Caco-2 (cell line): ENCODE data around the gene EFNA2. TPM values are rescaled to one million over a fixed set of nuclear protein-coding genes. Genes with fewer than 3 reads are reported as not detected.

Experiments
- BruUV-seq: library from RNA; stranded (reverse); fragments of 400-500 nt; replicated peaks from 2 replicates; lab custom pipeline; 2021; lab: Mats Ljungman, UMichigan
- CTCF ChIA-PET: fragments of 300-600 bp; sonication (Branson Sonifier 250); formaldehyde crosslinking; loops from one replicate; lab custom pipeline; 2022; ENCODE audit warnings: antibody characterized with exemption; lab: Charles Lee
- POLR2A ChIA-PET: fragments of 300-600 bp; sonication (Branson Sonifier 250); formaldehyde crosslinking; loops from one replicate; lab custom pipeline; 2022; ENCODE audit warnings: antibody characterized with exemption; lab: Charles Lee
- DNase-seq, 2 experiments: peaks; one replicate each; pipeline versions ENCODE4 v3.0.0 to v3.0.0-alpha.2; 2020 to 2022
- H3K27me3 ChIP-seq: replicated peaks from 2 replicates; pipeline ENCODE4 v1.6.0; 2011; ENCODE audit warnings: low read length; ENCODE audit not compliant: control insufficient read depth, insufficient read depth
- H3K36me3 ChIP-seq: 2 replicates; pipeline ENCODE4 v1.5.1; 2011; ENCODE audit warnings: low read length; ENCODE audit not compliant: control insufficient read depth, insufficient read depth
- H3K4me1 ChIP-seq: fragments of 250-450 bp; sonication (Bioruptor Pico); 2 replicates; pipeline ENCODE4 v1.5.1; 2020; ENCODE audit warnings: mild to moderate bottlenecking
- H3K4me3 ChIP-seq: 2 replicates; pipeline ENCODE4 v1.5.1; 2011; ENCODE audit warnings: low read depth, mild to moderate bottlenecking, control low read depth, low read length
- H3K9me3 ChIP-seq: fragments of 250-450 bp; sonication (Bioruptor Pico); 2 replicates; pipeline ENCODE4 v1.5.1; 2020; ENCODE audit warnings: mild to moderate bottlenecking, moderate library complexity
- H3K27ac Mint-ChIP-seq: one replicate; pipeline ENCODE4 v1.8.0; 2022; ENCODE audit warnings: mixed read lengths; ENCODE audit not compliant: unreplicated experiment
- H3K27me3 Mint-ChIP-seq: one replicate; pipeline ENCODE4 v1.8.0; 2022; ENCODE audit warnings: mixed read lengths; ENCODE audit not compliant: insufficient read depth, unreplicated experiment
- H3K36me3 Mint-ChIP-seq: one replicate; pipeline ENCODE4 v1.8.0; 2022; ENCODE audit warnings: mild to moderate bottlenecking, mixed read lengths; ENCODE audit not compliant: insufficient read depth, unreplicated experiment
- H3K4me1 Mint-ChIP-seq: one replicate; pipeline ENCODE4 v1.8.0; 2022; ENCODE audit warnings: low read depth, mixed read lengths; ENCODE audit not compliant: unreplicated experiment
- H3K4me3 Mint-ChIP-seq: one replicate; pipeline ENCODE4 v1.8.0; 2022; ENCODE audit warnings: mild to moderate bottlenecking, moderate library complexity, mixed read lengths; ENCODE audit not compliant: unreplicated experiment
- H3K9me3 Mint-ChIP-seq: one replicate; pipeline ENCODE4 v1.8.0; 2022; ENCODE audit warnings: mixed read lengths; ENCODE audit not compliant: unreplicated experiment
- CTCF ChIP-seq, 2 experiments: fragments of 200-600 bp in 1 of 2; IDR thresholded peaks; 1 replicate in 1 of 2; 2 replicates in 1 of 2; pipeline versions ENCODE4 v1.5.1 to v1.8.0; 2011 to 2022; ENCODE audit warnings: antibody characterized with exemption in 1 of 2, control low read depth in 1 of 2, inconsistent platforms in 1 of 2, low read depth in 1 of 2, low read length in 1 of 2, mild to moderate bottlenecking in 1 of 2, moderate library complexity in 1 of 2; ENCODE audit not compliant: insufficient read depth in 1 of 2, severe bottlenecking in 1 of 2, unreplicated experiment in 1 of 2
- intact Hi-C: fragments of 100-400 bp; cut with micrococcal nuclease; formaldehyde crosslinking; loops from one replicate; pipeline ENCODE4 v1.10.0; 2022; ENCODE audit not compliant: unreplicated experiment
- total RNA-seq: library from RNA; stranded (reverse); gene quantifications from 2 replicates; pipeline ENCODE4 v1.2.3, GENCODE V29; 2022

EFNA2 gene
- total RNA-seq, 1 experiment from 2014 or later = 18.6 TPM

GRCh38 chr19:1269065-1269477, 16.6 kb upstream of the EFNA2 start, which contains the start of gene CIRBP:
CIRBP (plus strand) TSS chr19:1269332; CDS start chr19:1270934, 1,602 bp downstream.
- no peak for TF ChIP-seq CTCF (IDR thresholded peaks at IDR 0.05; ENCODE audit: insufficient read depth in 1 of 2, low read depth in 1 of 2, low read length in 1 of 2, severe bottlenecking in 1 of 2, unreplicated experiment in 1 of 2)
- Mint-ChIP-seq H3K9me3 (no peaks in the 10 kb centered on the region), H3K27ac (peak within 1 kb of the TSS; percentile 94), H3K4me3 (peak within 1 kb of the TSS; percentile 89), H3K27me3 (no peaks in the 10 kb centered on the region), H3K36me3 (peaks cover 78% of the 10 kb centered on the region), H3K4me1 (peaks cover 29% of the 10 kb centered on the region)
- DNase-seq = peak; percentile 99
- 0 out of 2 replicates have a peak, but pooled peaks cover 2% of the 10 kb centered on the region for H3K36me3 ChIP-seq
- POLR2A ChIA-PET = interaction anchor here (0.5 to 1.6 kb wide), 40 partner anchors 9 to 523 kb away, joined by 3 to 110 read pairs (median 6); partner anchors contain the start of genes ABCA7, ATP5F1D, CNN2 and GPX4
- peaks cover 39% of the 10 kb centered on the region for H3K4me1 ChIP-seq
- no peaks in the 10 kb centered on the region for H3K27me3 ChIP-seq
- intact Hi-C loops = loop anchor here (1.0 kb wide), 3 partner anchors 10 to 25 kb away; no protein-coding TSS in a partner anchor
- CTCF ChIA-PET = interaction anchor here (0.5 to 5.4 kb wide), 7 partner anchors 10 to 40 kb away, joined by 3 to 440 read pairs (median 3); partner anchors contain the start of gene ATP5F1D
- no peaks in the 10 kb centered on the region for H3K9me3 ChIP-seq
- H3K4me3 ChIP-seq = peak within 1 kb of the TSS; percentile 82
- no TSS peak for BruUV-seq

- BruUV-seq = TSS peak; percentile 52
- Mint-ChIP-seq H3K9me3 (no peaks in the 10 kb centered on the region), H3K36me3 (peaks cover 79% of the 10 kb centered on the region), H3K27me3 (no peaks in the 10 kb centered on the region), H3K27ac (peak overlapping the region; percentile 94), H3K4me3 (peak overlapping the region; percentile 89), H3K4me1 (peaks cover 25% of the 10 kb centered on the region)
- peak; percentile 83 to 89 for DNase-seq
- POLR2A ChIA-PET = interaction anchor here (0.6 to 1.6 kb wide), 26 partner anchors 8 to 714 kb away, joined by 3 to 110 read pairs (median 8); partner anchors contain the start of genes ABCA7, ATP5F1D, CNN2 and GPX4
- CTCF ChIA-PET = interaction anchor here (1.0 to 5.4 kb wide), 4 partner anchors 10 to 29 kb away, joined by 3 to 440 read pairs (median 4); partner anchors contain the start of gene ATP5F1D
- H3K4me3 ChIP-seq = peak overlapping the region; percentile 82
- no peaks in the 10 kb centered on the region for H3K27me3 ChIP-seq
- H3K36me3 ChIP-seq = peaks cover 2% of the 10 kb centered on the region; the same call in 1 of the 2 replicates
- no peaks in the 10 kb centered on the region for H3K9me3 ChIP-seq
- intact Hi-C loops = loop anchor here (1.0 kb wide), 3 partner anchors 10 to 25 kb away; no protein-coding TSS in a partner anchor
- no peak for TF ChIP-seq CTCF (IDR thresholded peaks at IDR 0.05; ENCODE audit: insufficient read depth in 1 of 2, low read depth in 1 of 2, low read length in 1 of 2, severe bottlenecking in 1 of 2, unreplicated experiment in 1 of 2)
- H3K4me1 ChIP-seq = peaks cover 39% of the 10 kb centered on the region
Measured at GRCh38 chr19:1269478-1270212, 16.0 kb upstream of the EFNA2 start.

- H3K36me3 Mint-ChIP-seq = peaks cover 80% of the 10 kb centered on the region
- intact Hi-C loops = no loop called here
- H3K4me3 ChIP-seq = peak overlapping the region; percentile 82
- CTCF ChIA-PET = no interaction called here
- H3K27ac Mint-ChIP-seq = peak overlapping the region; percentile 94
- H3K9me3 ChIP-seq = no peaks in the 10 kb centered on the region
- no peak for DNase-seq
- H3K4me3 Mint-ChIP-seq = peak overlapping the region; percentile 89
- H3K9me3 Mint-ChIP-seq = no peaks in the 10 kb centered on the region
- POLR2A ChIA-PET = no interaction called here
- no peak for TF ChIP-seq CTCF (IDR thresholded peaks at IDR 0.05; ENCODE audit: insufficient read depth in 1 of 2, low read depth in 1 of 2, low read length in 1 of 2, severe bottlenecking in 1 of 2, unreplicated experiment in 1 of 2)
- H3K4me1 Mint-ChIP-seq = peaks cover 22% of the 10 kb centered on the region
- H3K36me3 ChIP-seq = peaks cover 2% of the 10 kb centered on the region; the same call in 1 of the 2 replicates
- peaks cover 36% of the 10 kb centered on the region for H3K4me1 ChIP-seq
- BruUV-seq = no TSS peak
- no peaks in the 10 kb centered on the region for H3K27me3 ChIP-seq
- no peaks in the 10 kb centered on the region for H3K27me3 Mint-ChIP-seq
Measured at GRCh38 chr19:1270213-1270853, 15.3 kb upstream of the EFNA2 start.
